ENCODE data around the gene FAAP100.

FAAP100 gene

GRCh38 chr17:81523402-81524038, 28.6 kb downstream of the FAAP100 start:
- H3K9me3 ChIP-seq (replicated peaks in 1 of 11) = no peaks in the 10 kb centered on the region
- TF ChIP-seq Cebpa-rat (IDR thresholded peaks at IDR 0.05) = no peak
- peaks cover 27 to 50% (median 45%) of the 10 kb centered on the region in 10 experiments for H3K4me1 ChIP-seq
- peak overlapping the region; percentile 39 to 76 (median 66); a peak in 21 of 22 replicates for H3K4me2 ChIP-seq
- no peaks in the 10 kb centered on the region for H3K36me3 ChIP-seq
- peak overlapping the region in 6 of 11 experiments; percentile 5 to 44 (median 24); a peak in 6 of 22 replicates for H3K9ac ChIP-seq
- H4K20me1 ChIP-seq = peaks cover 0 to 60% (median 24%) of the 10 kb centered on the region in 11 experiments; a peak in 11 of 22 replicates
- H3K27me3 ChIP-seq = peaks cover 24 to 53% (median 43%) of the 10 kb centered on the region in 11 experiments
- H3K4me3 ChIP-seq = no peak overlapping the region
- no peak overlapping the region for H3K27ac ChIP-seq

DNA sequence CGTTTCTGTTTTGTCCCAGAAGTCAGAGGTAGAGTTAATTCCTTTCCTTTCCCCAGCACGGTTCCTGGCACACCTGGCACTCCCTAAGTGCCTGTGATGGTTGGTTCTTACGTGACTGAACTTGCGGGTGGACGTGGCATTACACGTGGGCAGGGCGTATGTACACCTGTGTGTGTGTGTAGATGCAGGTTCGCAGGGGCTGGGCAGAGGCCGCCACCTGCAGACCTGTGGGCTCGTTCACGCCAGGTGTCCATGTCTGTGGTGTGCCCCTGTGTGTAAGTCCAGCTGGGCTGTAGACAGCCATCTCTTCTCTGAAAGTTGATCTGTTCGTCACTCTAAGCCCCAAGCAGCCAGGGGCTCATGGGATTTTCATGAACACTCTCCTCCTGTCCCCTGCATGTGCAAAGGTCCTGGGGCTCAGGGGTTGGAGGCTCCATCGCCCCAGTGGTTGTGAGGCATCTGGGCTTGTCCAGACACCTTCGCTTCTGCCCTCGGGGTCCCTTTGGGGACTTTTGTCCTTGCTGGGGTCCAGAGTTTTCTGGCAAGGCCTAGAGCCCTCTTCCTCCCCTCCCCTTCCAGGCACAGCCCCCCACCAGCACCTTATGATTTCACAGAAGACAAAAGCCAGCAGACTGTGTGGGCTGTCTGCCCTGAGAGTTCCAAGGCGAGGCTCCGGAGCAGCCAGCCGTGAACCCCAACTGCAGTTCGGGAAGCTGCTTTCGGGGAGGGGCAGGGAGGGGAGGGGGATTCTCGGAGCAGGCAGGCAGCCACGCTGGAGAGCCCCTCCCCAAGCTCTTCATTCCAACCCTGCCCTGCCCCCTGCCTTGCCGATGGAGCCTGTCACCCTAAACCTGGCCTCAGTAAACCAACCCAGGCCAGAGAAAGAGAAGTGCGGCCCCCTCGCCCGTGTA, 29.4 kb downstream of the FAAP100 start:
- Histone ChIP-seq H3K36me3 (no peaks in the 10 kb centered on the region), H3K27ac (no peak overlapping the region), H3K9ac (peak overlapping the region in 3 of 11 experiments; percentile 17 to 39 (median 30); a peak in 5 of 22 replicates), H3K4me2 (peak overlapping the region; percentile 39 to 76 (median 66); a peak in 20 of 22 replicates), H3K4me1 (peaks cover 35 to 58% (median 52%) of the 10 kb centered on the region in 10 experiments), H3K27me3 (peaks cover 16 to 45% (median 36%) of the 10 kb centered on the region in 11 experiments), H3K4me3 (no peak overlapping the region), H4K20me1 (peaks cover 0 to 59% (median 25%) of the 10 kb centered on the region in 11 experiments; a peak in 12 of 22 replicates), H3K9me3 (replicated peaks in 1 of 11) (no peaks in the 10 kb centered on the region)
- TF ChIP-seq Cebpa-rat (IDR thresholded peaks at IDR 0.05) = no peak

DNA sequence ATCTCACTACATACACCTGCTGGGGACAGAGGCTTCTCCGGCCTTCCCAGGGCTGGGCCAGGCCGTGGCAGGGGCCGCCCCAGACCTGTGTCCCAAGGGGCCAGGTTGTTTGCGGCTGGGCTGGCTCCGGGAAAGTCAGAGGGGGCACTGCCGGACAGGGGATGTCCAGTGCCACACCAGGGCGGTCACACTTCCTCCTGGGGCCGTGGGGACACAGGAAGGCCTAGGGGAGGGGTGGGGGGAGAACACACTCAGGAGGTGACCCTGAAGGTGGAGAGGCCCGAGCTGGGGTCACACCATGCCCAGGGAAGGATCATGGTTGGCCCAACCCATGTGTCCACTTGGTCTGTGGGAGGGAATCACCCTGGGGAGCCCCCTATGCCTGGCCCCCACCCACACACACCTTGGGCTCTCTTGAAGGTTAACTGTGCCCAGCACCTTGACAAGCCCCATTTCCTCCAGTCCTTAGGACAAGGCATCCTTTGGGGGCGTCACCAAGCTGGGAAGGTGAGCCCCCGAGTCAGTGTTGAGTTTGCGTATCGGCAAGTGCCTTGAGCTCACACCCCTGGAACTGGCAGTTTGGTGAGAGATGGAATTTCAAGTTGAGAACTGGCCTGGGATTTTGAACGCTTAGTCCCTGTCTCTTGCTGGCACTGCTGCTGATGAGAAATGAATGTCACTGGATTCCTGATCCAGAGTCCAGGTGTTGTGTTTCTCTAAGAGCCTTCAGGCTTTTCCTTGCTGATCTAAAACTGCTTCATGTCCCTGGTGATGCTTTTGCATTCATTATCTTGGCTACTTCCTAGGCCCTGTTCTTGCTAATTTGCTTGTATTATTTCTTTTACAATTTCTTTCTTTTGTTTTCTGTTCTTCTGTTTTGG, 31.9 kb downstream of the FAAP100 start:
- H3K9me3 ChIP-seq (replicated peaks in 1 of 11) = no peaks in the 10 kb centered on the region
- peak overlapping the region in 10 of 11 experiments; percentile 40 to 100 (median 74); a peak in 12 of 22 replicates for H3K9ac ChIP-seq
- peaks cover 56 to 82% (median 76%) of the 10 kb centered on the region in 10 experiments for H3K4me1 ChIP-seq
- peak overlapping the region in 8 of 10 experiments; percentile 59 to 100 (median 79); a peak in 13 of 20 replicates for H3K4me3 ChIP-seq
- H4K20me1 ChIP-seq = peaks cover 0 to 60% (median 24%) of the 10 kb centered on the region in 11 experiments; a peak in 12 of 22 replicates
- no peak for TF ChIP-seq Cebpa-rat (IDR thresholded peaks at IDR 0.05)
- peak overlapping the region in 2 of 11 experiments; percentile 53 to 100; a peak in 3 of 22 replicates for H3K27ac ChIP-seq
- H3K27me3 ChIP-seq = peaks cover 0 to 25% (median 18%) of the 10 kb centered on the region in 11 experiments; a peak in 19 of 22 replicates
- H3K4me2 ChIP-seq = peak overlapping the region; percentile 97 to 100 (median 100)
- peaks cover 0 to 5% (median 0%) of the 10 kb centered on the region in 11 experiments; a peak in 1 of 22 replicates for H3K36me3 ChIP-seq

DNA sequence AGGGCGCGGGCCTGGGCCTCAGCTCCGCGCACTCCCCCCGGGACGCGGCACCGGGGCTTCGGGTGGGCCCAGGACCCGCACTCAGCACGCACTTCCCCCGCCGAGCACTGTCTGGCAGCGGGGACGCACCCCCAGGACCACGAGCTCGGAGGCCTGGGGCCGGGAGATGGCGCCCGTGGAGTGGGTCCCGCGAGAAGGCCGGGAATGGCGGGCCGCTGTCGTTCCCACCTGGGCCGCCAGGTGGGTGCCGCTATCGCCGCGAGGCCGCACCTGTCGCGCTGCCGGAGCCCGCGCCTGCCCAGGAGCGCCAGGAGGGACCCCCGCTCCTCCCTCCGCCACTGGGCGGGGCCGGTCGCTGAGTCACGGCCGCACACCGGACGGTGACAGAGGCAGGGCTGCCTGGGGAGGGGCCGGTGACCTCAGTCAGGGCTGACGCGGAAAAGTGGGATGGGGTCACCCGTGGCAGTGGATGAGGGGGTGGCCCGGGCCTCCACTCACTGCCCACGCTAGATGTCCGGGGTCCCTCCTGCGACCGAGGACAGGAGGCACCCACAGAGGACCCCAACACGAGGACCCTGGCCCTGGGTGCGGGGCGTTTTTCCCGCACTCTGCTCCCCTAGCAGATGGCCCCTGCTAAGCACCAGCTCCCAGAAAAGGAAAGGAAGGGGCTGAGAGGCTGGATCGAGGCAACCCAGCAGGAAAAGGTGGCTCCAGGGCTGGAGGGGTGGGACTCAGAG, 32.7 kb downstream of the FAAP100 start:
- Histone ChIP-seq H3K9me3 (replicated peaks in 1 of 11) (no peaks in the 10 kb centered on the region), H3K9ac (peak overlapping the region; percentile 40 to 100 (median 75)), H3K36me3 (peaks cover 0 to 5% (median 0%) of the 10 kb centered on the region in 11 experiments; a peak in 1 of 22 replicates), H3K4me1 (peaks cover 56 to 81% (median 74%) of the 10 kb centered on the region in 10 experiments), H3K27me3 (peaks cover 0 to 25% (median 18%) of the 10 kb centered on the region in 11 experiments; a peak in 19 of 22 replicates), H4K20me1 (peaks cover 0 to 60% (median 24%) of the 10 kb centered on the region in 11 experiments; a peak in 12 of 22 replicates), H3K4me3 (peak overlapping the region; percentile 48 to 100 (median 79)), H3K27ac (peak overlapping the region in 9 of 11 experiments; percentile 24 to 100 (median 75); a peak in 17 of 22 replicates), H3K4me2 (peak overlapping the region; percentile 97 to 100 (median 100))
- TF ChIP-seq Cebpa-rat (IDR thresholded peaks at IDR 0.05) = no peak

DNA sequence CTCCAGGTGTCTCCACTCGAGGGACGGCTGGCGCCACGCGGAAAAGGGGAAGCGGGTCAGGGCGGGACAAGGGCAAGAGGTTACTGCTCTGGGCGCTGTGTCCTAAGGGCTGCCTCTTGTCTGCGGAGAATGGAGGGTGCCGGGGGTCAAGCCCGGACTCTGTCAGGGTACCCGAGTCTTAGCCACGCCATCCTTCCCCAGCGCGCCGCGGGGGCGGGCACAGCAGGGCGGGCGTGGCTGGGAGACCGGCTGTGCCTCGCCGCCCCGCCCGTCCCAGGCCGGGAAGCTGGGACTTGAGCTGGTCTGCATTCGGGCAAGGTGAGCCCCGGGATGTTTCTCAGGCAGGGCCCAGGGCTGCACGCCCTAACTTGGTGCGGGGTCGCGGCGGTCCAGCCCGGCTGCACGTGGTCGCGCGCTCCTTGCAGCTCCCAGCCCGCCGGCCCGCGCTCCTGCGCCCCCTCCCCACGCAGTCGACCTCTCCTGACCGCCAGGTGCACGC, 33.3 kb downstream of the FAAP100 start:
- peaks cover 0 to 5% (median 0%) of the 10 kb centered on the region in 11 experiments; a peak in 1 of 22 replicates for H3K36me3 ChIP-seq
- peak overlapping the region; percentile 97 to 100 (median 100) for H3K4me2 ChIP-seq
- peaks cover 56 to 78% (median 68%) of the 10 kb centered on the region in 10 experiments for H3K4me1 ChIP-seq
- H3K27me3 ChIP-seq = peaks cover 0 to 25% (median 18%) of the 10 kb centered on the region in 11 experiments; a peak in 19 of 22 replicates
- H3K9me3 ChIP-seq (replicated peaks in 1 of 11) = no peaks in the 10 kb centered on the region
- peak overlapping the region; percentile 48 to 100 (median 79) for H3K4me3 ChIP-seq
- H3K27ac ChIP-seq = peak overlapping the region in 9 of 11 experiments; percentile 24 to 100 (median 75); a peak in 18 of 22 replicates
- TF ChIP-seq Cebpa-rat (IDR thresholded peaks at IDR 0.05) = no peak
- peak overlapping the region; percentile 40 to 100 (median 75) for H3K9ac ChIP-seq
- peaks cover 0 to 55% (median 23%) of the 10 kb centered on the region in 11 experiments; a peak in 12 of 22 replicates for H4K20me1 ChIP-seq

GRCh38 chr17:81518113-81518784, 33.9 kb downstream of the FAAP100 start:
- H3K4me3 ChIP-seq = peak overlapping the region; percentile 48 to 100 (median 79)
- H3K9ac ChIP-seq = peak overlapping the region; percentile 62 to 100 (median 76); a peak in 20 of 22 replicates
- no peak for TF ChIP-seq Cebpa-rat (IDR thresholded peaks at IDR 0.05)
- H4K20me1 ChIP-seq = peaks cover 0 to 49% (median 21%) of the 10 kb centered on the region in 11 experiments; a peak in 12 of 22 replicates
- peaks cover 0 to 25% (median 18%) of the 10 kb centered on the region in 11 experiments; a peak in 19 of 22 replicates for H3K27me3 ChIP-seq
- H3K4me1 ChIP-seq = peaks cover 50 to 77% (median 62%) of the 10 kb centered on the region in 10 experiments
- H3K9me3 ChIP-seq (replicated peaks in 1 of 11) = no peaks in the 10 kb centered on the region
- H3K4me2 ChIP-seq = peak overlapping the region; percentile 97 to 100 (median 100)
- H3K36me3 ChIP-seq = peaks cover 0 to 5% (median 0%) of the 10 kb centered on the region in 11 experiments; a peak in 1 of 22 replicates
- peak overlapping the region in 8 of 11 experiments; percentile 48 to 100 (median 87); a peak in 17 of 22 replicates for H3K27ac ChIP-seq
